ENCODE results near the gene RAB7A. TPM values are rescaled to one million over a fixed set of nuclear protein-coding genes. Genes with fewer than 3 reads are reported as not detected.
"Not testable (repeated sequence)": the region's sequence is repeated elsewhere in the genome, so short reads cannot be mapped to it uniquely, and the experiment has no call there.

The RAB7A gene
- total RNA-seq, 3 donors from 2014 or later, result 358 to 449 (median 407) TPM

- H3K4me1 Mint-ChIP-seq (ENCODE audit: low read depth), result peaks cover 68% of the 10 kb centered on the region
- no peaks in the 10 kb centered on the region for H3K9me3 Mint-ChIP-seq
- ATAC-seq (no peak), DNase-seq (no peak)
- H3K27me3 Mint-ChIP-seq (ENCODE audit: low read depth), result no peaks in the 10 kb centered on the region
- H3K36me3 Mint-ChIP-seq (ENCODE audit: insufficient read depth), result peaks cover 15% of the 10 kb centered on the region
- H3K4me3 Mint-ChIP-seq, result peak overlapping the region; percentile 98
Measured at GRCh38 chr3:128727996-128728395, 2.0 kb downstream of the RAB7A start.

GRCh38 chr3:128728521-128728920 is 2.5 kb downstream of the RAB7A start:
- not testable (repeated sequence) for ATAC-seq; DNase-seq; H3K9me3 Mint-ChIP-seq; H3K27me3 Mint-ChIP-seq (ENCODE audit: low read depth)
- peaks cover 74% of the 10 kb centered on the region for H3K4me1 Mint-ChIP-seq (ENCODE audit: low read depth)
- peak overlapping the region; percentile 98 for H3K4me3 Mint-ChIP-seq
- H3K36me3 Mint-ChIP-seq (ENCODE audit: insufficient read depth), result peaks cover 16% of the 10 kb centered on the region

- no peak for DNase-seq
- no peaks in the 10 kb centered on the region for H3K9me3 Mint-ChIP-seq
- peak overlapping the region; percentile 61 for H3K4me3 Mint-ChIP-seq
- peaks cover 27% of the 10 kb centered on the region for H3K36me3 Mint-ChIP-seq (ENCODE audit: insufficient read depth)
- no peak for ATAC-seq
- H3K27me3 Mint-ChIP-seq (ENCODE audit: low read depth), result no peaks in the 10 kb centered on the region
- peaks cover 82% of the 10 kb centered on the region for H3K4me1 Mint-ChIP-seq (ENCODE audit: low read depth)
Measured at GRCh38 chr3:128730471-128730870, 4.5 kb downstream of the RAB7A start.

- peak in 1 of 2 donors; percentile 22 for ATAC-seq
- peaks cover 68% of the 10 kb centered on the region for H3K4me1 Mint-ChIP-seq (ENCODE audit: low read depth)
- H3K9me3 Mint-ChIP-seq, result no peaks in the 10 kb centered on the region
- H3K4me3 Mint-ChIP-seq, result peak overlapping the region; percentile 24
- H3K36me3 Mint-ChIP-seq (ENCODE audit: insufficient read depth), result peaks cover 29% of the 10 kb centered on the region
- H3K27me3 Mint-ChIP-seq (ENCODE audit: low read depth), result no peaks in the 10 kb centered on the region
- DNase-seq, result no peak
Measured at GRCh38 chr3:128734523-128735189, 8.7 kb downstream of the RAB7A start.

GRCh38 chr3:128735287-128735686 is 9.3 kb downstream of the RAB7A start:
- Mint-ChIP-seq H3K9me3 (no peaks in the 10 kb centered on the region), H3K27me3 (ENCODE audit: low read depth) (no peaks in the 10 kb centered on the region), H3K4me3 (no peak overlapping the region), H3K4me1 (ENCODE audit: low read depth) (peaks cover 65% of the 10 kb centered on the region), H3K36me3 (ENCODE audit: insufficient read depth) (peaks cover 27% of the 10 kb centered on the region)
- ATAC-seq, result no peak
- no peak for DNase-seq

GRCh38 chr3:128735884-128736283 is 9.9 kb downstream of the RAB7A start:
- peaks cover 29% of the 10 kb centered on the region for H3K36me3 Mint-ChIP-seq (ENCODE audit: insufficient read depth)
- ATAC-seq, result no peak
- peaks cover 64% of the 10 kb centered on the region for H3K4me1 Mint-ChIP-seq (ENCODE audit: low read depth)
- H3K27me3 Mint-ChIP-seq (ENCODE audit: low read depth), result no peaks in the 10 kb centered on the region
- no peaks in the 10 kb centered on the region for H3K9me3 Mint-ChIP-seq
- DNase-seq, result no peak
- H3K4me3 Mint-ChIP-seq, result no peak overlapping the region

GRCh38 chr3:128736601-128737000 is 10.6 kb downstream of the RAB7A start:
- DNase-seq, result no peak
- no peak for ATAC-seq
- Mint-ChIP-seq H3K4me3 (no peak overlapping the region), H3K27me3 (ENCODE audit: low read depth) (no peaks in the 10 kb centered on the region), H3K36me3 (ENCODE audit: insufficient read depth) (peaks cover 32% of the 10 kb centered on the region), H3K4me1 (ENCODE audit: low read depth) (peaks cover 61% of the 10 kb centered on the region), H3K9me3 (no peaks in the 10 kb centered on the region)

- peaks cover 35% of the 10 kb centered on the region for H3K36me3 Mint-ChIP-seq (ENCODE audit: insufficient read depth)
- H3K4me3 Mint-ChIP-seq, result no peak overlapping the region
- H3K27me3 Mint-ChIP-seq (ENCODE audit: low read depth), result no peaks in the 10 kb centered on the region
- DNase-seq (no peak), ATAC-seq (no peak)
- peaks cover 37% of the 10 kb centered on the region for H3K4me1 Mint-ChIP-seq (ENCODE audit: low read depth)
- no peaks in the 10 kb centered on the region for H3K9me3 Mint-ChIP-seq
Measured at GRCh38 chr3:128740621-128741020, 14.6 kb downstream of the RAB7A start.

- DNase-seq (no peak), ATAC-seq (no peak)
- Mint-ChIP-seq H3K4me3 (no peak overlapping the region), H3K36me3 (ENCODE audit: insufficient read depth) (peaks cover 36% of the 10 kb centered on the region), H3K4me1 (ENCODE audit: low read depth) (peaks cover 39% of the 10 kb centered on the region), H3K27me3 (ENCODE audit: low read depth) (no peaks in the 10 kb centered on the region), H3K9me3 (no peaks in the 10 kb centered on the region)
Measured at GRCh38 chr3:128742821-128743594, 17.0 kb downstream of the RAB7A start.

- ATAC-seq (no peak), DNase-seq (no peak)
- no peaks in the 10 kb centered on the region for H3K27me3 Mint-ChIP-seq (ENCODE audit: low read depth)
- H3K4me3 Mint-ChIP-seq, result no peak overlapping the region
- H3K4me1 Mint-ChIP-seq (ENCODE audit: low read depth), result peaks cover 48% of the 10 kb centered on the region
- no peaks in the 10 kb centered on the region for H3K9me3 Mint-ChIP-seq
- peaks cover 35% of the 10 kb centered on the region for H3K36me3 Mint-ChIP-seq (ENCODE audit: insufficient read depth)
Measured at GRCh38 chr3:128745742-128746141, 19.8 kb downstream of the RAB7A start.

- H3K9me3 Mint-ChIP-seq, result no peaks in the 10 kb centered on the region
- no peaks in the 10 kb centered on the region for H3K27me3 Mint-ChIP-seq (ENCODE audit: low read depth)
- peaks cover 52% of the 10 kb centered on the region for H3K4me1 Mint-ChIP-seq (ENCODE audit: low read depth)
- no peak for ATAC-seq
- no peak for DNase-seq
- H3K4me3 Mint-ChIP-seq, result no peak overlapping the region
- peaks cover 32% of the 10 kb centered on the region for H3K36me3 Mint-ChIP-seq (ENCODE audit: insufficient read depth)
Measured at GRCh38 chr3:128746881-128747280, 20.9 kb downstream of the RAB7A start.

GRCh38 chr3:128748557-128748956 is 22.6 kb downstream of the RAB7A start:
- Mint-ChIP-seq H3K27me3 (ENCODE audit: low read depth) (no peaks in the 10 kb centered on the region), H3K9me3 (no peaks in the 10 kb centered on the region), H3K36me3 (ENCODE audit: insufficient read depth) (peaks cover 24% of the 10 kb centered on the region), H3K4me1 (ENCODE audit: low read depth) (peaks cover 66% of the 10 kb centered on the region), H3K4me3 (no peak overlapping the region)
- DNase-seq (no peak), ATAC-seq (no peak)

GRCh38 chr3:128749035-128749434 is 23.1 kb downstream of the RAB7A start:
- Mint-ChIP-seq H3K36me3 (ENCODE audit: insufficient read depth) (peaks cover 25% of the 10 kb centered on the region), H3K9me3 (no peaks in the 10 kb centered on the region), H3K4me1 (ENCODE audit: low read depth) (peaks cover 71% of the 10 kb centered on the region), H3K27me3 (ENCODE audit: low read depth) (no peaks in the 10 kb centered on the region), H3K4me3 (no peak overlapping the region)
- DNase-seq (no peak), ATAC-seq (no peak)

- H3K9me3 Mint-ChIP-seq; DNase-seq; ATAC-seq; H3K4me3 Mint-ChIP-seq; H3K27me3 Mint-ChIP-seq (ENCODE audit: low read depth): not testable (repeated sequence)
- Mint-ChIP-seq H3K36me3 (ENCODE audit: insufficient read depth) (peaks cover 28% of the 10 kb centered on the region), H3K4me1 (ENCODE audit: low read depth) (peaks cover 76% of the 10 kb centered on the region)
Measured at GRCh38 chr3:128749561-128749960, 23.6 kb downstream of the RAB7A start.

GRCh38 chr3:128753715-128754114 is 27.7 kb downstream of the RAB7A start:
- DNase-seq (no peak), ATAC-seq (peak; percentile 25 to 40)
- Mint-ChIP-seq H3K4me3 (no peak overlapping the region), H3K4me1 (ENCODE audit: low read depth) (peaks cover 71% of the 10 kb centered on the region), H3K27me3 (ENCODE audit: low read depth) (no peaks in the 10 kb centered on the region), H3K9me3 (no peaks in the 10 kb centered on the region), H3K36me3 (ENCODE audit: insufficient read depth) (peaks cover 26% of the 10 kb centered on the region)
